LNCaP clone FGC (cell line): Measurements from ENCODE around the gene NES.

Experiments used
- DNase-seq: peaks from one replicate; pipeline ENCODE4 v3.0.0-alpha.2; 2011; ENCODE audit warnings: low read depth
- H3K4me3 ChIP-seq: 2 replicates; pipeline ENCODE4 v1.5.1; 2011; ENCODE audit warnings: mild to moderate bottlenecking, low read depth, low read length, control low read depth
- CTCF ChIP-seq: IDR thresholded peaks from 2 replicates; pipeline ENCODE4 v1.5.1; 2012; ENCODE audit warnings: mild to moderate bottlenecking; ENCODE audit not compliant: control insufficient read depth, insufficient read depth; ENCODE audit errors: extremely low read depth

NES gene

GRCh38 chr1:156690675-156691036 lies 13.4 kb upstream of the NES start:
- TF ChIP-seq CTCF: no peak
- no peak for DNase-seq
- no peak overlapping the region for H3K4me3 ChIP-seq

- H3K4me3 ChIP-seq: peak overlapping the region; percentile 34; the same call in 1 of the 2 replicates
- no peak for DNase-seq
- TF ChIP-seq CTCF: no peak
Observed at GRCh38 chr1:156689953-156690674, 12.9 kb upstream of the NES start.

GRCh38 chr1:156689035-156689952 lies 12.1 kb upstream of the NES start:
- H3K4me3 ChIP-seq: peak overlapping the region; percentile 34; the same call in 1 of the 2 replicates
- DNase-seq: no peak
- TF ChIP-seq CTCF: peak; percentile 89

- DNase-seq: no peak
- TF ChIP-seq CTCF: no peak
- H3K4me3 ChIP-seq: no peak overlapping the region
Observed at GRCh38 chr1:156684227-156684782, 7.1 kb upstream of the NES start.

GRCh38 chr1:156682166-156682890 lies 5.1 kb upstream of the NES start:
- no peak overlapping the region for H3K4me3 ChIP-seq
- DNase-seq: no peak
- 0 out of 2 replicates have a peak, but pooled peaks have one; percentile 1 for TF ChIP-seq CTCF

- H3K4me3 ChIP-seq: no peak overlapping the region
- DNase-seq: no peak
Observed at GRCh38 chr1:156681196-156681960, 4.2 kb upstream of the NES start.

More at GRCh38 chr1:156681196-156681960, 4.2 kb upstream of the NES start:
- no peak for TF ChIP-seq CTCF
